NCI-H82 treated with DMSO at 0.1 percent for 48 hours (cell line): ENCODE measurements around the gene PTPMT1.

Source experiments
- DNase-seq: peaks from one replicate; lab custom pipeline; 2025; ENCODE audit not compliant: unreplicated experiment; lab: John Stamatoyannopoulos, UW

The PTPMT1 gene

DNA sequence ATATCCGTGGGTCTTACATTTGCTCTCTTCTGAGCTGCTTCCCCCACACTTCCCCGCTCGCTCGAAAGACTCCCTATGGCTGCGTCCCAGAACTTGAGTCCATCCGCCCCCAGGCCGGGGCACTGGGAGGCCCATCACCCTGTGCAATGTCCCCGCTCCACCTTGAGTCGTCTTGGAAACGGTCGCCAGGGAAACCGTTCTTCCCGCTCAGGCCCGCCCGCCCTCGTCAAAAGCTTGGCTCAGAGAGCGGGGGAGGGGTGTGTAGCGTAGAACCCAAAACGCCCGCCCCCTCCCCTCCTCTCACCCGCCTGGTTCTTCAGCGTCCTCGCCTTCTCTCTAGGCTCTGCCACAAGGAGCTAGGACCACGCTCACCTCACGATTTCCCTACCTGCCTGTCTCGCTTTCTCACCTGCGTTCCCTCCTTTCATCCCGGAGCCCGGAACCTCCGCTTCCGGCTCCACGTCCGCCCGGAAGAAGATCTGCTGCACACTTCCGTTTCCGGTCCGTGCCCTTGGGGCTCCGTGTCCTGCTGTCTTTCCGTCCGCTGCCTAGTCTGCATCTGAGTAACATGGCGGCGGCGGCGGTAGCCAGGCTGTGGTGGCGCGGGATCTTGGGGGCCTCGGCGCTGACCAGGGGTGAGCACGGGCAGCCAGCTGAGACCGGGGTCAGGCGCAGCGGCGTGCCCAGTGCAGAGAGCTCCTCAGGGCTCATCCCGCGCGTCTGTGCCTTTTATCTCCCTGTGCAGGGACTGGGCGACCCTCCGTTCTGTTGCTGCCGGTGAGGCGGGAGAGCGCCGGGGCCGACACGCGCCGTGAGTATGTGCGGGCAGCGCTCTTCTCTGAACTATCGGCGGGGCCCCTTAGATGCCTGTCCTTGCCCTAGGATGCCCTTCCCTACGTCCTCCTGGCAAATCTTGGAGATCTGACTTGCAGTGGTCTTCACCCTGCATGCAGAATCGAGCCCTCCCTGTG is 13.4 kb downstream of the PTPMT1 start, which contains the start of the genes KBTBD4 and NDUFS3:
Gene KBTBD4 (minus strand): TSS at position 447 of the 971 bp plus-strand sequence. CDS start 19 bp downstream, at position 428.
Gene NDUFS3 (plus strand): TSS at position 551 of the 971 bp plus-strand sequence. CDS start 18 bp downstream, at position 569.
- DNase-seq = peak; percentile 70

DNA sequence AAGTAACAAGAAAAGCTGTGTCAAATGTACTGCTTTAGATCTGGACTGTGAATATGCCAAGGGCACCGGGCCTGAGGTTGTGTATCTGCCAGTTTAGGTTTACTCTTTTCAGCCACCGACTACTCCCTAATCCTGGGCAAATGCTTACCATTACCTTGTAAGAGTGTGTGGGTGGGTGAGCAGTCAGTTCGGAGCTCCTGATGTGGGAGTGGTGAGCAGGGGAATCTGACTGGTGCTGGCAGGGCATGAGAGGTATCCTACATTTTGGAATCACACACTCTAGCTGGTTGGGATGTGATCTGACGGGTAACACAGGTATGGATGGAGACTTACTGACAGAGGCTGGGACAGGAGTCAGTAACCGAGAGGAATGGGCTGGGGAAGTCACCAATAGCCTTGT is 18.4 kb downstream of the PTPMT1 start:
- DNase-seq = no peak

DNA sequence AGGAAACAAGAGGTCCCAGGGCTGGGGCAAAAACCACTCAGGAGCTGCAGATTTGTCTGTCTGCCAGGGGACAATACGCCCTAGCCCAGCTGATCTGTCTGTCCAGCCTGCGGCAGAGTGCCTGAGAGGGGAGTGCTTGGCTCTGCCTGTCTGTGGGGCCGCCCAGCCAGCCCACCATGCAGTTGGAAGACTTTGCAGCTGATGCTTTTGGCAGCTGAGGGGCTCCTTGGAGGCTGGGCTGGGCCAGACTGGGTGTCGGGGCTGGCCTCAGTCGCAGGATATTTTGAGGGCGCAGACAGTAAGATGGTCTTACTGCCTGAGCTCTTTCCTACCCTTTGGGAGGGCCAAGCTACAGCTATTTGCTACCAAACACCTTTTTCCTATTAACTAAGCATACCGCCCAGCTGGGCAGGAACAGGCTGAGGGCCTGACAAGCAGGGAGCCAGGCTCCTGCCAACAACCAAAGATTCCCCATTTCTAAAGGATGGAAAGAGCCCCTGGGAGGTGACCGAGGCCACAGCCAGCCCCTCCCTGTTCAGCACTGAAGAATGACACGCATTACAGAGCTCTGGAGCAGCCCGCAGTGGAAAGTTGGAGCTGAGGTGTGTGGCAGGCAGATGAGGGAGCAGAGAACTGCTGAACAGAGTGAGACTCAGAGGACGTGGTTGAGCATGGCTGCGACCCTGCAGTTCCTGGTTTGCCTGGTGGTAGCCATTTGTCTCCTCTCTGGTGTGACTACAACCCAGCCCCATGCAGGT is 20.9 kb downstream of the PTPMT1 start, which contains the start of gene FAM180B:
Gene FAM180B (plus strand): TSS at position 581 of the 758 bp plus-strand sequence. CDS start 91 bp downstream, at position 672.
- DNase-seq = no peak

DNA sequence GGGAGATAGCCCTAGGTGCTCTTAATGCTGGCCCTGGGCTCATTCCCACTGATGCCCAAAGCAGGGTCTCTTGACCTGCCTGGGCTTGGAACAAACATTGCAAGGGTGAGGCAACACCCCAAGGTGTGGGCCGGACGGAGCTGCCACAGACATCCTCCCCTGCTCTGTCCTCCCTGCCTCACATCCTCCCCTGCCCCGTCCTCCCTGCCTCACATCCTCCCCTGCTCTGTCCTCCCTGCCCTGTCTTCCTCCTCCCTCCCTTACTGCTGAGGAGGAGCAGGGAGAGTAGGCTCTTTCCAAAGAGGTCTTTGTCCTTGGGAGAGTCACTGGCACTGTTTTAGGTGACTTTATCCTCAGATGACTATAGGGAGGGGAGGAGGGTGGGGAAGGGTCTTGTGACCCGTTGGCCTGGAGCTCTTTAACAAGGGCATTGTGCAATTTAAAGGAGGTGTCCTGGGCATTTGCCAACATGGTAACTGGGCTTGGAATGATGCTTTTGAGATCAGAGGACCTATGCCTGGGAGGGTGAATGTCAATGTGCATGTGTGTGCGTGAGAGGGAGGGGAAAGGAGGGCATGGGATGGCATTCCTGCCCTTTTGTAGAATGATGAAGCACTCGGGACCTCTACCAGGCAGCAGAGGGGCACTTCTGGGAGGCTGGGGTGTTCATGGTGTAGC is 21.8 kb downstream of the PTPMT1 start:
- no peak for DNase-seq

DNA sequence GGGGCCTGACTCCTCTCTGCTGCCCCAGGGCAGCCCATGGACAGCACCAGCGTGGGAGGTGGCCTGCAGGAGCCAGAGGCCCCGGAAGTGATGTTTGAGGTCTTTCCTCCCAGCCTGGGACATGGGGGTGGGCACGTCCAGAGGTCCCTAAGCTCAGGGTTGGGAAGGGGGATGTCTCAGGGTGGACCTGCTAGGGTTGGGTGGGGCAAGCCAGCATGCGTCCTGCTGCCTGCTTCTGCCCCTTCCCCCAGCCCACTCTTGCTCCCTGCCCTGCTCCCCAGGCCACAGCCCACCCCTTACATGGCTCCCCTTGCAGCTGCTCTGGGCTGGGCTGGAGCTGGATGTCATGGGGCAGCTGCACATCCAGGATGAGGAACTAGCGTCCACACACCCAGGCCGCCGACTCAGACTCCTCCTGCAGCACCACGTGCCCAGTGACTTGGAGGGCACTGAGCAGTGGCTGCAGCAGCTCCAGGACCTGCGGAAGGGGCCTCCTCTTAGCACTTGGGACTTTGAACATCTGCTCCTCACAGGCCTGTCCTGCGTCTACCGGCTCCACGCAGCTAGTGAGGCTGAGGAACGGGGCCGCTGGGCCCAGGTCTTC is 22.4 kb downstream of the PTPMT1 start:
- no peak for DNase-seq

DNA sequence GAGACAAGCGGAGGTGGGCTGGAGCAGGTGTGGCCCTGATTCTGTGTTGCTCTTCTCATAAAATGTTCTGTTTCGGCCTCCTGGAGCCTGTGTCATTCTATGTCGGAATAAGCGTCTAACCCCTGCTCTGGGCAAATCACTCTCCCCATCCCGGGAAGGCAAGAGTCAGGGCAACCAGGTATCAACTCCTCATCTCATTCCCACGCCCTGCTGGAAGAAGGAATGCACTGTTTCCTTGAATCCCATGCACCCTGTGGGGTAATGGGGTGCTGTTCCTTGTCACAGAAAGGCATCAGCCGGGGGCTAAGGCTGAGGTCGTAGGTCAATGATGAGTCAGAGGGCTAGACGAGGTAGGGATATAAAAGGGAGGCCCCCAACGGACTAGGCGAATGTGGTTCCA is 23.7 kb downstream of the PTPMT1 start:
- no peak for DNase-seq

DNA sequence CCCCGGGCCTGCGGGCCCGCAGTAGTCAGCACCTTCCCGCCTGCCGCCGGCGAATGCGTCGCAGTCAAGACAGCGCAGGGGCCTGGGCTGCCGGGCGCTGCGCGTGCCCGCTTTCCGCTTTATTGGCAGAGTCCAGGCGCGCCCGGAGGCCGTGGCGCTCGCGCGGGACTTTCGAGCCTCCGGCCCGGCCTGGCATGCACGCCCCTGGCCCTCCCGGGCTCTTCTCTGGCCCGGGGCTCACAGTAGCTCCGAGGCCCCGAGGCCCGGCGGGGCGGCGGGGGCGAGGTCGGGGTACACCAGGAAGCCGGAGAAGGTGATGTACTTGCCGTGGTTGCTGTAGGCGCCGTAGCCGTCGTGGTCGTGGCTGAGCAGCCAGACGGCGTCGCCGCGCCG is 24.2 kb downstream of the PTPMT1 start:
- DNase-seq = no peak

DNA sequence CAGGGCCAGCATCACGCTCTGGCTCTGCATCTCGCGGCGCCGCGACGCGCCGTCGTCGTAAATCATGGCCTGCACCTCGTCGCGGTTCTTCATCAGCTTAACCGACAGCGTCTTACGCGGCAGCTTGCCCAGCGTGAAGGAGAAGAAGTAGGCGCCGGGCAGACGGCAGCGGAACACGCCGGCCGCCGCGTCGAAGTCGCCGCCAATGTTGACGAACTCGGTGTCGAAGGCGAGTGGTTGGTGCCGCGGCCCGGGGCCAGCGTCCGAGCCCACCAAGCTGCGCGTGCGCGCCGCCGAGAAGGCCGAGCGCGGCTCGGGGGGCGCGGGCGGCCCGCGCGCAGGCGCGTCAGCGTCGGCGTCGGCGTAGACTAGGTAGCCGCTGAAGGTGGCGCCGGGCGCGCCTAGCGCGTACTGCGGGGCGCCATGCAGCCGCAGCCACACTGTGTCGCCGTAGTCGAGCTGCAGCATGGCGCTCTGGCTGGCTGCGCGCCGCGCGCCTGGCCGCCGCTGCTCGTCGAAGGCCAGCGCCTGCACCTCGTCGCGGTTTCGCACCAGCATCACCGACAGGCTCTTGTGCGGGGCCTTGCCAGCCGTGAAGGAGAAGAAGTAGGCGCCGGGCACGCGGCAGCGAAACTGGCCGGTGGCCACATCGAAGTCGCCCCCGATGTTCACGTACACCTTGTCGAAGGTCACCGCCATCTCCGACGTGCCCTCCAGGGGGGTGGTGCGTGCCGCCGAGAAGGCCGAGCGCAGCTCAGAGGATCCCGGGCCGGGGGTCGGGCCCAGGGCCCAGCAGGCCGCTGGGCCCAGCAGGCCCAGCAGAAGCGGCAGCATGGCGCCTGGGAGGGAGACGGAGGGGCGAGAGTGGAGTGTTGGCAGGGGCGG is 24.8 kb downstream of the PTPMT1 start:
- DNase-seq = no peak

DNA sequence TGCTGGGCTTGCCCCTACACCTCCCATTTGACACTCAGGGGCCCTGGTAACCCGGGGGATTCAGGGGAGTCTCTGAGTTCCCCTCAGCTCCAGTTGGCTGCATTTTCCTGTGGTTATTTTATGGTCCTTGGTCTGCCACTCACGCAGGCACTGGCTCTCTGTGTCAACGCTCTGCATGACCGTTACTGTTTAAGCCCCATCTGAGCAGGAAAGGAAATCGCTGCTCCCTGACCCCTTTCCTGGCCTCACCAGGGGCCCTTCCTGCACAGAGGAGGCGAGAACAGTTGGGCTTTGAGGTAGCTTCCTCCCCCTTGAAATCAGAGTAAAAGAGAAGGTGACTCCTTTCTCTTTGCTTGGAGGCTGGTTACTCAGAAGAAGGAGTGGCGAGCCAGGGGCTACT is 26.4 kb downstream of the PTPMT1 start:
- no peak for DNase-seq

DNA sequence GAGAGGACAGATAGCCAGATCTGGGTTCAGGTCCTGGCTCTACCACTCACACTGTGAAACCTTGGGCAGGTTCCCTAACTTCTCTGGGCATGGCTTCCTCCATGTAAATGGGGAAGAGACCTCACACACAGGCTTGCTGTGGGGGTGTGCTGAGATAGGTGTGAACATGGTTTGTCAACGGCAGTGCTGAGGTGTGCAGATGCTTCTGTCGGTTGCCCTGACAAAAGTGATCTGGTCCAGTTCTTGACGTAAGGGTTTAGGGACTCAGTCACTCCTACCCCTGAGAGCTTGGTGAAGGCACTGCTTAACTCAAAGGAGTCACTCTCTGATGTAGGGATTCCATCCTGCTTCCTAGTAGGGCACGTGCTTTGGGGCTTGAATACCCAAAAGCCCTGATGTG is 26.9 kb downstream of the PTPMT1 start:
- DNase-seq = no peak

DNA sequence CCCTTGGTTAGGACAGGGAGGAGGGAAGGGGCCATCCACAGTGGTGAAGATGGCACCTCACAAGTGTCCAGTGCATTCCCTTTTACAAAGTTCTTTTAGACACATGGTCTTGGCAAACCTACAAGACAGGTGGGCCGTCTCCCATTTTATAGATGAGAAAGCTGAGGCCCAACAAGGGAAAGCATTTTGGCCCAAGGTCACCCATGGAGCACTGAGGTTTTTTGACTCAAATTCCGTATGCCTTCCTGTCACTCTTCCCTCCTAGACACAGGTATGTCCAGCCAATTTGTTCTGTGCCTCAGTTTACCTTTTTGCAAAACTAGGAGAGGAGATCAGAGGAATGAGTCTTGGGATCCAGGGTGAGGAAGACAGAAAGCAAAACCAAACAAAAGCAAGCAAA is 27.6 kb downstream of the PTPMT1 start:
- no peak for DNase-seq

DNA sequence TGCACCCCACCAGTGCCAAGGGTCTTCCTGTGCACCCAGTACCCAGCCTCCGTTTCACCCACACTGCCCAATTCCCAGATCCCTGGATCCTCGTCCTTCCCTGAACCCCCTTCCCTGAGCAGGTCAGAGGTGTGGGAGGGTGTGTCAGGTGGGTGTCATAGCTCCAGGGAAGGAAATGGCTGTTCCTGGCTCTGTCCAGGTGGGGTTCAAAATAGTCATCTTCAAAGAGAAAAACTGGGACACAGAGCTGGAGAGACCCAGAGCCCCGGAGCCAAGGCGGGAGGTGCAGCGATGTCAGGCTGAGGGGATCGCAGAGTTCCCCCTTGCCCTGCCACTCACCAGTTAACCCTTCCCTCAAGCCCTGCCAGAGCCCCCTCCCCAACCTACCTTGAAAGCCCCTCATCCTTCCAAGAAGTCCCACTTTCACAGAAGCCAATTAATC is 28.1 kb downstream of the PTPMT1 start:
- no peak for DNase-seq

DNA sequence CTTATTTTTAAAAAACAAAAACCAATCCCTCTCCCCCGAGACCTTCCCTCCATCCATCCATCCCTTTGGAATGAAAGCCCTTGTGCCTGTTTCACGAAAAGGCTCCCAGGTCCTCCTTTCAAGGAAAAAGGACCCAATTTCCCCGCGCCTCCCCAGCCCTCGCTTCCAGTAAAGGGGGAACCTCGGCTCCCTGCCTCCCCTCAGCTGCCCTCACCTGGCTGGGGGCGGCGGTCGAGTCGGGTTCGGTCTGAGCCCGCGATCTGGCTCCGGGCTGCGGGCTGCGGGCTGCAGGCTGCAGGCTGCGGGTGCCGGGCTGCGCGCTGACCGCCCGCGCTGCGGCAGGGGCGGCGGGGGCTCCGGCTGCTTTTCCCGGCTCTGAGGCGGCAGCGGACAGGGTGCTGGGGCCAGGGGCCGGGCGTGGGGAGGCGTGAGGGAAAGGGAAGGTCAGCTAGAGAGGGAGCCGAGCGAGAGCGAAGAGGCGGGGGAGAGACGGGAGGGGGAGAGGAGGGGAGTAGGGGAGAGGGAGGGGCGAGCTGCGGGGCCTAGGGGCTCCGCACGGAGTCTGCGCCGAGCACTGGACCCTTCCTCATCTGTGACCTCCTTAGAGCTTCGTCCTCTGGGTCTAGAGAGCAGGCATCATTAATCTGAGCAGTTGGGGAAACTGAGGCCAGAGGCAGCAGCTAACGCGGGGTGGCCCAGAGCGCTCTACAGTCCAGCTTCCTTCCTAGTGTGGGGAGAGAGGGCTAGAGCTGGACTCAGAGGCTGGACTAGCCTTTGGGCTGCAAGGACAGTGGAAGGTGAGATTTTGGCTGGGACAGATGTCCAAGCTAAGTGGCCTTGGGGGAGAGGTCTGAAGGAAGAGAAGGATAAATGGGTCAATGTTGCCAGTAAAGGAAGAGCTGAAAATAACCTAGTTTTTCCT is 28.8 kb downstream of the PTPMT1 start, which contains the start of gene C1QTNF4:
Gene C1QTNF4 (minus strand): TSS at position 478 of the 922 bp plus-strand sequence. CDS start 3,601 bp downstream, outside the sequence.
- no peak for DNase-seq

DNA sequence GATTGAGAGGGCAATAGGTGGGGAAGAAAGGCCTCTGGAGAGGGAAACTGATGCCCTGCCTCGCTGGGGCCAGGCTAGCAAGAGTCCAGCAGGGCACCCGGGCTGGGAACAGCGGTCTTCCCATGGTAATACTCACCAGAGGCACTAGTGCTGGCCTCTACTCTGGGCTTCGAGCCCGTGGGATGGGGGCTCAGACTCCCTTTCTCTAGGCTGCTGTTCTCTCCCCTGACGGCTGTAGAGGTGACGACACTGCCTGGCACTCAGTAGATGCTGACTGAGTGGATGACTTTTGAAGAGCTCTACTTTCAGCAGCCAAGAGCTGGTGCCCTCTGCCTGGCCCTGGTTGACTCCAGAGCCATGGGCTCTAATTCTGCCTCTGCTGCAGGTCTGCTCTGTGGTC is 29.6 kb downstream of the PTPMT1 start:
- DNase-seq = no peak

DNA sequence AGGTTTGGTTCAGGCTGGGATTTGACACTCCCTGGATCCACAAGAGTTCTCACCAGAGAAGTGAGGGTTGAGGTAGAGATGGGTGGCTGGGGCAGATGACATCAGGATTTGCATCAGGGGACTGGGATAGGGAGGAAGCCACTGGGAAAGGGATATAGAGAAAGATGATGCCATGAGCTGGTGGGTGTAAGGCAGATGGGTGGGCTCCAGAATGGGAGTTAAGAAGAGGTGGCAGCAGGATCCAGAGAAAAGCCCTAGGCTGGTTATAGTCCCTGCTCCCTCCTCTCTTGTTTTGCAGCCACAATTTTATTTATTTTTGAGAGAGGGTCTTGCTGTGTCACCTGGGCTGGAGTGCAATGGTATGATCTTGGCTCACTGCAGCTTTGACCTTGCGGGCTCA is 30.6 kb downstream of the PTPMT1 start:
- no peak for DNase-seq

DNA sequence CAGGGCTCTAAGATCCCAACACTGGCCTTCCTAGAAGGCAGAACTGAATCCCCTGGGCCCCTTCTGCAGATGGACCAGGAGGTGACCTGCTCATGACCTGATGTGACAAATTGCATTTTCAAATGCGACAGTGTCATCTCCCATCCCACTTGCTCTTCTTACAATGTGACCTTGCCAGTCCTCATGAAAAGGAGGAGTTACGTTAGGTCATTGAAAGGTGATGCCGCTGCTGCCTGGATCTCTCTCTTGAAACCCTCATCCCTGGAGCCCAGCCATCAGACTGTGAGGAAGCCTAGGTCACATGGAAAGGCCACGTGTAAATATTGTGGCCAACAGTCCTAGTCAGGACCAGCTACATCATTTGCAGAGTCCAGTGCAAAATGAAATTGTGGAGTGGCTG is 34.5 kb downstream of the PTPMT1 start:
- peak; percentile 69 for DNase-seq

DNA sequence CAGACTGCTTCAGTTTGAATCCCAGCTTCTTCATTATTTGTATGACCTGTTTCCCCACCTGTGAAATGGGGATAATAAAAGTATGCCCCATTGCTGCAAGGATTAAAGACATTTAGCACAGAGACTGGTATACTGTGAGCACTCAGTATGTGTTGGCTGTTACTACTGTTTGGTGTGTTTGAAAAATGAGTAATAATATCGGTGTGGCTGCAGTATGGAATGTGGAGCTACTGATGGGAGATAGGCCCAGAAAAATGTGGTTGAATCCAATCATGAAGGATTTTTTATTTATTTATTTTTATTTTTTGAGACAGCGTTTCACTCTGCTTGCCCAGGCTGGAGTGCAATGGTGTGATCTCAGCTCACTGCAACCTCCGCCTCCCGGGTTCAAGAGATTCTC is 37.9 kb downstream of the PTPMT1 start:
- no peak for DNase-seq

DNA sequence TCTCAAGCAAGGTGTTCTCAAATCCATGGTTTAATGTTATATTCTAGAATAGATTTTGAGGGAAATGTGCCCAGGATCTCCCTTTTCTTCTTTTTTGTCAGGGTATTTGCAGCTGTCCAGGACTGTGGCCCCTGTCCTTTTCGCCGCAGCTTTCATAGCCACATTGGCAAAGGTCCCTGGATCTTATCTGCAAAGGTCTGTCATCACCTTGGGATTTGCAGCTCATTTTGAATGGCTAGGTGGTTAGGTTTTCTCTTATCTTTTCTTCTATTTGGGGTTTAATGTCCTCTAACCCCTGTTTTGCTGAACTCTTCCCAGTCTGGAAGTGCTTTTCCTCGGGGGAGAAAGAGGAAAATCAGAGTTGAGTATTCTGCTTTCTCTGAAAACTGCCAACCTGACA is 40.5 kb downstream of the PTPMT1 start:
- no peak for DNase-seq
